HG02840 (cell line): Measurements from ENCODE around the gene SFTPD.

ENCODE experiments used
- ATAC-seq: cut with Tn5 transposase; IDR thresholded peaks from one replicate; pipeline ENCODE4 v1.9.1; 2021; ENCODE audit warnings: mild to moderate bottlenecking, moderate library complexity, moderate number of reproducible peaks; ENCODE audit not compliant: unreplicated experiment, low FRiP score

Gene SFTPD

GRCh38 chr10:79946271-79947082 is 2.4 kb downstream of the SFTPD start:
- no peak for ATAC-seq

DNA sequence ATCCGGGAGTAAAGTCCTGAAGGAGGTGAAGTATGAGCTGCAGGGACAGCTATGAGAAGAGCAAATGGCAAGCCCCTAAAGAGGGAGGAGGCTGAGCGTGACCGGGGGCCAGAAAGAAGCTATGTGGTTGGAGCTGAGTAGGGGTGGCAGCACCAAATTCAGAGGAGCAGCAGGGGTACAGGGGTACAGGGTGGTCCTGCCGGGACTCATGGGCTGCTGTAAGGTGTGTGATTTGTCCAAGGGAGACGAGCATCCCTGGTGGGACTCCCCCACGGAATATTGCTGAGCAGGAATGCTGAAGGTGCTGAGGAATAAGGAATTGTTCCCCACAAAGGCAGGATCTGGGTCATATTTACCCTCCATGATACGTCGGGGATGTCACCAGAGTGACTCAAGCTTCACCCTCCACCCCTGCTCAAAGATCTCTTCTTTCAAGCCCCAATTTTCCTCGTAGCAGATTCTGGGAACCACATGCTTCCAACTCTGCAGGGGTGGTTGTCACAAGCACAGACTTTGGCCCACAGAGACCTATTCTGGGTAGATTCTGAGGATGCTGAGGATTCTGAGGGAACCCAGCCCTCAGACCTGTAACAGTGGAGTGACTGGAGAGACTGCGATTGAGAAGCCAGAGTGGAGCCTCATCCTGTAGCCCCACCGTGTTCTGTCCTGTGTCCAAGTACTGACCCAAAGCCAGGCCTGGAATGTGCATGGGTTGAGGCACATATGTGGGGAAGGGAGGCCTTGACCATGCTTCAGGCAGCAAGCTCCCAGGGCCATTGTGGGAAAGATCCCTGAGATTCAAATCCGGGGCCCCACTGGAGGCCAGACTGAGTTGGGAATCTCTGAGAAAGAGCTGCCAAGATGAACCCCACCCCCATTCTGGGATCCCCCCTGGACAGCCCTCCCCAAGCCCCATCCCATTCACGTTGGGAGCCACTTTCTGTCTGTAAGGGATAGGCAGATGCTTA is 4.2 kb downstream of the SFTPD start:
- no peak for ATAC-seq

DNA sequence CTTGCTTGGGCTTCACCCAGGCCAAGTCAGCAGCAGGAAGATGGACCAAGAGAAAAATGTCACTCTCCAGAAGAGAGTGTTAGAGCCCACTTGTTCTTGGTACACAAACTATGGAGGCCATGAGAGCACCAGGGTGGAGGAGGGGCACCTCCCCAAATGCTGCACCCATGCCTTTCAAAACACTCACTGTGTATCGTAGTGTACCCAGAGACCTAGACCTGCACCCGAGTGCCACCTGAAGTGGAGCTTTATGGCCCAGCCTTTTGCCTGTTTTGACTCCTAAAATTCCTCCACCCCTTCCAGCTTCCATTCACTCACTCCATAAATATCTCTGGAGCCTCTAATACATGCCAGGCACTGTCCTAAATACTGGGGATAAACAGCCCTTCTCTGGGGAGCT is 5.0 kb downstream of the SFTPD start:
- ATAC-seq: no peak

GRCh38 chr10:79942261-79943185 is 6.4 kb downstream of the SFTPD start:
- no peak for ATAC-seq

DNA sequence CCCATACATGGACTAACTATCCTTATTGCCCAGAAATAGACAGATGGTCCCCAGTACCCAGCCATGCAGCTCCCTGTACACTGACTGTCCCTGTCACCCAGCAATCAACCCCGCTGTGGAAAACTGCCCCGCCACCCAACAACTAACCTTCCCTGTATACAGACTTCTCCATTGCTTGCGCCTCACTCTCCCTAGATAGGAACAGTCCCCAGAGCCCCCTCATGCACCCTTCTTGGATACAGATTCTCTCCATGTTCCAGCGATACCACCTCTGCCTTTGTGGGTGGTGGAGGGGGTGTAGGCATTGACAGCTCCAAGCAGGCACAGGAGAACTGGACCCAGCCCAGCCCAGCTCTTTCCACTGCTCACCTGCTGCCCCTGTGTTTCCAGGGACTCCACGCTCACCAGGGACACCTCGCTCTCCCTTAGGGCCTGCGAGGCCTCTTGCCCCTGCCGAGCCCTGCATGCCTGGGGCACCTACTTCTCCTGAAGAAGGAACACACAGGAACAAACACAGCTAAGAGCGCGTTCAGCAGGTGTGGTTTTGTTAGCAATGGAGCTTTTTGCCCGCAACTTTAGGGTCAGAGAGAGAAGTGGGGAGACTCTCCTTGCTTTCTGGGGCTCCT is 7.2 kb downstream of the SFTPD start:
- no peak for ATAC-seq

GRCh38 chr10:79941146-79941545 is 7.8 kb downstream of the SFTPD start:
- no peak for ATAC-seq

GRCh38 chr10:79940431-79940830 is 8.5 kb downstream of the SFTPD start:
- no peak for ATAC-seq

DNA sequence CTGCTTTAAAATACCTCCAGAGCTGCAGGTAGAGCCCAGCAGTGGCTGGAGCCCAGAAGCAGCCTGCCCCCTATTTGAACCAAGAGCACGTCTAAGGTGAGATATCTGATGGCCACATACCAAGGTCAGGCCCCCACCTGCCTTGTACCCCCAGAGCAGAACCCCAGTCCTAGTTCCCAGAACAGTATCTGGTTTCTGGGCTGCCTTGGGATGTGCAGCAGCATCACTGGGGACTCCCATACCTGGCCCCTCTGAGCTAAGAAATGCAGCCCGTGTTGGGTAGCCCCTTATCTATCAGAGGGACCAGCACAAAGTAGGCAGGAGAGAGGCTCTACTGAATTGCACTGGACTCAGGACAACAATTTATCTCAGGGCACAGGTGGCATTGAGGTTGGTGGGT is 8.9 kb downstream of the SFTPD start:
- no peak for ATAC-seq

- ATAC-seq: no peak
Measured at GRCh38 chr10:79938728-79939406, 10.0 kb downstream of the SFTPD start.

DNA sequence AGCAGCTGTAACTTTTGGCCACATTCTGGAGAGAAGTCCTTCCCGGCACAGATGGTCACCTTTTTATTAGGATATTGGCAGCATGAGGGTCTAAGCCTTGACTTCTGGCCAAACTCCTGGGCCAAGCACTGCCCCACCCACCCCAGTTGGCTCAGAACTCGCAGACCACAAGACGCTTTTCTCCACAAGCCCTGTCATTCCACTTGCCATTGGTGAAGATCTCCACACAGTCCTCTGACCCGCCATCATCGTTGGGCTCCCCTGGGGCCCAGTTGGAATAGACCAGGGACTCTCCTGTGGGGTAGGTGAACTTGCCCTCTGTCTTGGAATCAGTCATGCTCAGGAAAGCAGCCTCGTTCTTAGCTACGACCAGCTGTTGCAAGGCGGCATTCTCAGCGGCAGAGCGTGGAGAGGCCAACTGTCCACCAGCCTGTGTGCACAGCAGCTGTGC is 11.2 kb downstream of the SFTPD start:
- ATAC-seq: no peak

DNA sequence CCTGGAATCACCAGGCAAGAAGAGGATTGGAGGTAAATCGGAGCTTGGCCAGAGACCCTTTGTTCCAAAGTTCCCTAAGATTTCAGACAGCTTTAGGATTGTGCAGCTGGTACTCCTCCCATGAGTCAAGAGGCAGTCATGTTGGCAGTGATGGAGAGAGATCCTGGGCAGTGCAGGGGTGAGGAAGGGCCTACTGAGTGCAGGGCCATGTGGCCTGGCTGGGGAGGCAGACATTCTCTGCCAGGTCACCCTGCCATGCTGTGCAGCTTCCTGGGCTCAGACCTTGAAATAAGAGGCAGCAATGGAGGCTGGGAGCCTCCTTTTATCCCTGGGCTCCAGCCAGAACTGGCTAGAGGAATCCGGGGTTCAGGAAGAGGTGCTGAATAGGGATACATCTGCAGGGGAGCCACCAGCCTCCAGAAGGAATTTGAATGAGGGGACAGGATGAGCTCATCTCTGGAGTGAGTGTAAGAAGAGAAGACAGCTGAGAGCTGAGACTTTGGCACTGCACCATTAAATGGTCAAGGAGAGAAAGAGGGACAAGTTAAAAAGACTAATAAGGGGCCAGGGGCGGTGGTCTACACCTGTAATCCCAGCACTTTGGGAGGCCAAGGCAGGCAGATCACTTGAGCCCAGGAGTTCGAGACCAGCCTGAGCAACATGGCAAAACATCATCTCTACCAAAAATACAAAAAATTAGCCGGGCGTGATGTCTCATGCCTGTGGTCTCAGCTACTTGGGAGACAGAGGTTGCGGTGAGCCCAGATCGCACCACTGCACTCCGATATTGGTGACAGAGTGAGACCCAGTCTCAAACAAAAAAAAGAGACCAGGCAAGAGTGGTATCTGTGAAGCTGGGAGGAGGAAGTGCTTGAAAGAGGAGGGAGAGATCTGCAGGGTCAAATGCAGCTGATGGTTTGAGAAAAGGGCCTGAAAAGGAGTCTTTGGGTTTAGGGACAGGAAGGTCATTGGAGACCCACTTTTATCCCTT is 12.0 kb downstream of the SFTPD start:
- ATAC-seq: no peak

DNA sequence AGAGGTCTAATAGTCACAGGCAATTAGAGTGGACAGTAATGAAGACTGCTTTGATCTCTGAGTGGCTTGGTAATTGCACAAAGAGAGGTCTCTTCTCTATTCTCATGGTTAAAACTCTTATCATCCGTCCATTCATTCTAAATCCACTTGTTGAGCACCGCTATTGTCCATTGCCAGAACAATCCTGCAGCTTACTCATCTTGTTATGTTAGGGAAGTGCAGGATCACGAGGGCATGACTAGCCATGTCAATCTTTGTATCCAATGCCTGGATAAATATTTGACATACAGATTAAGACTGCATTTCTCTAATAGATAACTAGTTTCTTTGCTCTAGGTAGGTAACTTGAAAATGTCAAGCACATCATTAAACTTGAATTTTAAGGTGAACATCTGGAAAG is 14.9 kb downstream of the SFTPD start:
- ATAC-seq: no peak

DNA sequence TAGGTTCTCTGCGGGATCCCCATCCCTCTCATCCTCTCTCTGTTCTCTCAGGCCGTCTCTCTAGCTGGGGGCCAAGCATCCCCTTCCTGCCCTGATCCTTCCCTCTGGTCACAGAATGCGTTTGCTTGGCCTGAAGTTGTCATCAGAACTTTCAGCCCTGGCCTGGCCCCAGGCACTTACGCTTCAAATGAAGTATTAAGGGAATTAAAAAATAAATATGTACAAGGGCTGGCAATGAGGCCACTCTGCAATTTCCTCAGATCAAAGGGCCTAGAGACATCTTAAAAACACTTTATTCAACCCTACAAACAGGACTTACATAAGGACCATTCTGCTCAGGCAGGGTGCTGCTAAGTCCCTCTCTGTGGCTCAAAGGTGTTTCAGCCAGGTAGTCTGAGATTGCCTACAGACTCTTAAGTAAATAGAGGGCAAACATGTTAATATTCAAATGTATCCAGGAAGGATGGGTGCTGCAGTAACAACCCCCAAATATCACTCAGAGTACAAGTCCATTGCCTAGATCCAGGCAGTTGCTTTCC is 16.0 kb downstream of the SFTPD start:
- ATAC-seq: no peak

DNA sequence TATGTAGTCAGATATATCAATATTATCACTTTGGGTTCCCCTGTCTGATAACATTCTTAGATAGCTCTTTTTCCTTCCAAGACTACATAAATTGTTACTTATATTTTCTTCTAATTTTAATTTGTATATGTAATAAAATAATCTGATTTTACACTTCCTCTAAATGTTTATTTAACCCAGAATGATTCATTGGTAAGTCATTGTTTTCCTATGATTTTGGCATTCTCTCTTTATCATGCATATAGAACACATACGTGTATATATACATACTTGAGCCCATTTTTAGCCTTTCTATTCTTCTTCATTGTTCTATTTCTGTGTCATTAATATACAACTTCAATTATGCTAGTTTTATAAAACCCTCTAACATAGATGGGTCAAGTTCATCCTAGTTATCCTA is 16.6 kb downstream of the SFTPD start:
- no peak for ATAC-seq

- no peak for ATAC-seq
Measured at GRCh38 chr10:79930751-79931150, 18.2 kb downstream of the SFTPD start.

DNA sequence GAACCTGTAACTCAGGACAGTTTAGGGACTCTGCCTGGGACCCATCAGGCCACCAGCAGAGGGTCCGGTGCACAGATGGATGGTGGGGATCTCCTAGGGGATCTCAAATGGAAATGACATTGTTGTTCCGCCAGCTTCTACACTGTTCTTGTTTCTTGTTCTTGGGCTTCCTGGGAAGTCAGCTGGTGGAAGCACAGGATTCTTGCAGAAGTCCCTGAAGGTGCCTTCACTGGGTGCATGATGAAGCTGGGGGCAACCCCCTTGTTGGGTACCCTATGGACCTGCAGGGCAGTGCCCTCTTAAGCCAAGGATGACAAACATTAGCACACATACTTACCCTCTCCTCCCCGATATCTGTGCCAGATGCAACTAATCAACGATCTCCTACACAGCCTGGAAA is 18.6 kb downstream of the SFTPD start:
- no peak for ATAC-seq

DNA sequence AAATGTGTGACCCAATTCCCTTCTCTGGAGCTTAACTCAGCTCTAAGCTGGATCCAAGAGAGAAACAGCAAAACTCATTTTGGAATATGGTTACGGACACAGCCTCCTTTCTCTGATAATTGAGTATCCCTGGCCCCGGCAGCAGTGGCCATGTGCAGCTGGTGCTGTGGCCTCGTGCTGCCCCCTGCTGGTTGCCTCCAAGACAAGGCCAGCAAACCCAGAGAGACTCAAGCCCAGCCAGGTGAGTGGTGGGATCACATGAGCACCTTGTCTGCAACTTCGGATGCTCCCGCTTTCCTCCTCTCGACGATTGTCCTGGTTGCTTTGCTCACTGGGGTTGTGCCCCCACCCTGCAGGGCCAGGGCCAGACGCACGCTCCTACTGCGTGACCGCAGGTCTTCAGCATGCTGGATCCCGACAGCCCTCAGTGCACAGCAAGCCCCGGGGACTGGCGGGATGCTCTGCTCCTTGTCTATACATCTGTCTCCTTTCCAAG is 19.4 kb downstream of the SFTPD start:
- peak; percentile 71 for ATAC-seq
